Measurements from ENCODE around the gene RFFL.

GRCh38 chr17:35053204-35053603 lies 10.3 kb downstream of the RFFL start:
- no peak for TF ChIP-seq CTCF (IDR thresholded peaks at IDR 0.05)
- TF ChIP-seq POLR2A (IDR thresholded peaks at IDR 0.05): no peak
